Breast epithelium (tissue), 4 donors: ENCODE measurements around the gene RNF34. TPM values are rescaled to one million over a fixed set of nuclear protein-coding genes. Genes with fewer than 3 reads are reported as not detected.

Experiments used
- DNase-seq, 2 donors: peaks; one replicate each; pipeline ENCODE4 v3.0.0-alpha.2; 2019; ENCODE audit warnings: low spot score in 2 of 2
- H3K27ac ChIP-seq, 2 donors: fragments of 200-600 bp; sonication (generic) in 1 of 2; one replicate each; pipeline ENCODE4 v1.5.1; 2016 to 2019; ENCODE audit warnings: mild to moderate bottlenecking in 1 of 2
- H3K27me3 ChIP-seq, 2 donors: fragments of 200-600 bp; sonication (generic) in 1 of 2; one replicate each; pipeline versions ENCODE4 v1.5.1 to v1.6.0; 2017 to 2019; ENCODE audit warnings: control low read depth in 1 of 2, mild to moderate bottlenecking in 1 of 2
- H3K36me3 ChIP-seq: fragments of 200-600 bp; one replicate; pipeline ENCODE4 v1.5.1; 2019
- H3K4me1 ChIP-seq, 2 donors: fragments of 200-600 bp; sonication (generic); one replicate each; pipeline ENCODE4 v1.5.1; 2016 to 2019; ENCODE audit warnings: control low read depth in 1 of 2
- H3K4me3 ChIP-seq, 3 donors: fragments of 200-600 bp; sonication (generic); 1 replicate in 2 of 3; 2 replicates in 1 of 3; pipeline ENCODE4 v1.5.1; 2016 to 2019; ENCODE audit warnings: mild to moderate bottlenecking in 3 of 3, moderate library complexity in 2 of 3
- H3K9me3 ChIP-seq, 2 donors: fragments of 200-600 bp; sonication (generic) in 1 of 2; one replicate each; pipeline ENCODE4 v1.5.1; 2016 to 2019; ENCODE audit warnings: control low read depth in 1 of 2
- POLR2A ChIP-seq: fragments of 450-650 bp; IDR thresholded peaks from one replicate; pipeline ENCODE4 v1.6.1; 2016; ENCODE audit warnings: antibody characterized with exemption, mild to moderate bottlenecking, moderate library complexity
- POLR2AphosphoS5 ChIP-seq, 3 donors: sonication (generic); formaldehyde crosslinking; IDR thresholded peaks; one replicate each; pipeline ENCODE4 v1.6.1; 2017; ENCODE audit warnings: antibody characterized with exemption in 3 of 3
- intact Hi-C: fragments of 100-400 bp; cut with DNase I; formaldehyde crosslinking; loops from one replicate; pipeline ENCODE4 v1.15.1; 2023; ENCODE audit warnings: low total_unique reads
- total RNA-seq, 3 donors: library from RNA; depleted of rRNA; stranded (reverse); fragments of >200 nt; gene quantifications; one replicate each; pipeline ENCODE4 v1.1.0, GENCODE V29; 2016
- TF ChIP-seq, protein P1 (sequence below), 3 donors: fragments of 450-650 bp; IDR thresholded peaks; one replicate each; pipeline ENCODE4 v1.5.1; 2016 to 2017; ENCODE audit warnings: antibody characterized with exemption in 3 of 3, mild to moderate bottlenecking in 3 of 3, moderate library complexity in 3 of 3

Gene RNF34, protein sequence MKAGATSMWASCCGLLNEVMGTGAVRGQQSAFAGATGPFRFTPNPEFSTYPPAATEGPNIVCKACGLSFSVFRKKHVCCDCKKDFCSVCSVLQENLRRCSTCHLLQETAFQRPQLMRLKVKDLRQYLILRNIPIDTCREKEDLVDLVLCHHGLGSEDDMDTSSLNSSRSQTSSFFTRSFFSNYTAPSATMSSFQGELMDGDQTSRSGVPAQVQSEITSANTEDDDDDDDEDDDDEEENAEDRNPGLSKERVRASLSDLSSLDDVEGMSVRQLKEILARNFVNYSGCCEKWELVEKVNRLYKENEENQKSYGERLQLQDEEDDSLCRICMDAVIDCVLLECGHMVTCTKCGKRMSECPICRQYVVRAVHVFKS
- 10 to 100 TPM; 32.4 to 47.3 (median 45.1) TPM for total RNA-seq

GRCh38 chr12:121399391-121400331 lies at the start of gene RNF34:
RNF34 (plus strand) TSS chr12:121400118; CDS start chr12:121400213, 95 bp downstream.
- H3K27ac ChIP-seq = peak within 1 kb of the TSS; percentile 95 to 97

DNA sequence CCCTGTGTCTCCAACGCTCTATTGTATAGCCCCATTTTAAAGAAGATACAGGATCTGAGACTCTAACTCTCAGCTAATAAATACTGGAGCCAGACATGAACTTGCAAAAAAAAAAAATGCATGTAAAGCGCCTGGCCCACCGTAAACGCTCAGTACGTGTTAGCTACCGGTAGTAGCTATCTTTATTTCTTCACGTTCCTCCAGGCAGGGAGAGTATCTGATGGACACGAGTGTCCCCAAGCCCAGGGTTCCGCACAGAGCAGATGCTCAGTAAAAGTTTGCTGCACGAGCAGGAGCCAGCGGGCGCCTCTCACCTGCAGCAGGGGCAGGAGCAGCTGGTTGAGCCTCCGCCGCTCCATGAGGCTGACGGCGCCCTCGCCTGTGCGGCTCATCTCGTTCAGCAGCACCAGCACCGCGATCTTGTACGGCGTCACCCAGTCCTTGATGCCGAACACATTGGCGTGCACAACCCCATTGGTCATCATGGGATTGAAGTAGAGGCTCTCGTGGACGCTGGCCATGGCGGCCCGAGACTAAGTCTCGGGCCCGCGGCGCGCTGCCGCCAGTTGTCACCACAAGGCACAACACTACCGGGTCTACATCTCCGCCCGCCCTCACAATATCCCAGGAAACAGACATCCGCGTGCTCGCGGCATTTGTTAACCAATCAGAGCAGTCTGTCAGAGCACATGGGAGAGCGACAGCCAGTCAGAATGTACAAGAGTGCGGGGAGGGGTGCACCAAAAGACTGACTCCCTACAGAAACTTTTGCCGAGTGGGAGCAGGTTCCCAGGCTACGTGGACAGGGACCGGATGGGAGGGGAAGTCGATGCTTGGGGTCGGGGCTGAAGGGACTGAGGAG lies 47.9 kb upstream of the RNF34 start, which contains the start of gene ANAPC5:
Gene ANAPC5, minus strand, starts transcription at position 592 of the 862 bp plus-strand sequence. Its CDS starts 71 bp downstream, at position 521.
- Histone ChIP-seq H3K4me3 (peak within 1 kb of the TSS; percentile 67 to 91 (median 88)), H3K9me3 (no peaks in the 10 kb centered on the region), H3K4me1 (no peaks in the 10 kb centered on the region), H3K27me3 (no peaks in the 10 kb centered on the region), H3K36me3 (no peaks in the 10 kb centered on the region), H3K27ac (peak within 1 kb of the TSS; percentile 78 to 89)
- intact Hi-C loops = no loop called here
- DNase-seq = peak; percentile 93 to 97
- peak; percentile 45 to 85 (median 66) for TF ChIP-seq POLR2AphosphoS5 (IDR thresholded peaks at IDR 0.05)
- TF ChIP-seq, protein P1, sequence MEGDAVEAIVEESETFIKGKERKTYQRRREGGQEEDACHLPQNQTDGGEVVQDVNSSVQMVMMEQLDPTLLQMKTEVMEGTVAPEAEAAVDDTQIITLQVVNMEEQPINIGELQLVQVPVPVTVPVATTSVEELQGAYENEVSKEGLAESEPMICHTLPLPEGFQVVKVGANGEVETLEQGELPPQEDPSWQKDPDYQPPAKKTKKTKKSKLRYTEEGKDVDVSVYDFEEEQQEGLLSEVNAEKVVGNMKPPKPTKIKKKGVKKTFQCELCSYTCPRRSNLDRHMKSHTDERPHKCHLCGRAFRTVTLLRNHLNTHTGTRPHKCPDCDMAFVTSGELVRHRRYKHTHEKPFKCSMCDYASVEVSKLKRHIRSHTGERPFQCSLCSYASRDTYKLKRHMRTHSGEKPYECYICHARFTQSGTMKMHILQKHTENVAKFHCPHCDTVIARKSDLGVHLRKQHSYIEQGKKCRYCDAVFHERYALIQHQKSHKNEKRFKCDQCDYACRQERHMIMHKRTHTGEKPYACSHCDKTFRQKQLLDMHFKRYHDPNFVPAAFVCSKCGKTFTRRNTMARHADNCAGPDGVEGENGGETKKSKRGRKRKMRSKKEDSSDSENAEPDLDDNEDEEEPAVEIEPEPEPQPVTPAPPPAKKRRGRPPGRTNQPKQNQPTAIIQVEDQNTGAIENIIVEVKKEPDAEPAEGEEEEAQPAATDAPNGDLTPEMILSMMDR (IDR thresholded peaks at IDR 0.05) = peak in 1 of 3 donors; percentile 25
- peak; percentile 37 for TF ChIP-seq POLR2A

More at GRCh38 chr12:121399391-121400331, at the start of gene RNF34:
- no peaks in the 10 kb centered on the region for H3K9me3 ChIP-seq
- TF ChIP-seq POLR2AphosphoS5 (IDR thresholded peaks at IDR 0.05) (peak; percentile 78 to 96 (median 89)), POLR2A (peak; percentile 89)
- TF ChIP-seq, protein P1 (IDR thresholded peaks at IDR 0.05) = no peak
- peak; percentile 97 to 98 for DNase-seq
- H3K4me1 ChIP-seq = no peaks in the 10 kb centered on the region
- H3K27me3 ChIP-seq = no peaks in the 10 kb centered on the region
- intact Hi-C loops = no loop called here
- H3K4me3 ChIP-seq = peak within 1 kb of the TSS; percentile 93 to 98 (median 93)
- no peaks in the 10 kb centered on the region for H3K36me3 ChIP-seq

DNA sequence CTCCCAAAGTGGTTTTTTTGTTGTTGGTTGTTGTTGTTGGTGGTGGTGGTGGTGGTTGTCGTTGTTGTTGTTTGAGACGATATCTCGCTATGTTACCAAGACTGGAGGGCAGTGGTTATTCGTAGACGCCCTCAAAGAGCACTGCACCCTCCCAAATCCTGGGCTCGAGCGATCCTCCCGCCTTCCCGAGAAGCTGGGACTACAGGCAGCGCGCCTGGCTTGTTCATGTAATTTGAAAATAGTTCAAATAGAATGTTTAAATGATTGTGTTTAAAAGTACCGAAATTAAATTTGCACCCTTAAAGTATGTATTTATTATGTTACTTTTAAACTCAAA lies 47.3 kb upstream of the RNF34 start:
- no peaks in the 10 kb centered on the region for H3K4me1 ChIP-seq
- peak overlapping the region; percentile 78 to 89 for H3K27ac ChIP-seq
- H3K36me3 ChIP-seq = no peaks in the 10 kb centered on the region
- peak in 1 of 2 donors; percentile 55 for DNase-seq
- H3K27me3 ChIP-seq = no peaks in the 10 kb centered on the region
- H3K4me3 ChIP-seq = peak overlapping the region; percentile 67 to 91 (median 88)
- no peaks in the 10 kb centered on the region for H3K9me3 ChIP-seq
- intact Hi-C loops = no loop called here
- no peak for TF ChIP-seq POLR2AphosphoS5 (IDR thresholded peaks at IDR 0.05)
- TF ChIP-seq POLR2A = no peak
- TF ChIP-seq, protein P1 (IDR thresholded peaks at IDR 0.05) = no peak

DNA sequence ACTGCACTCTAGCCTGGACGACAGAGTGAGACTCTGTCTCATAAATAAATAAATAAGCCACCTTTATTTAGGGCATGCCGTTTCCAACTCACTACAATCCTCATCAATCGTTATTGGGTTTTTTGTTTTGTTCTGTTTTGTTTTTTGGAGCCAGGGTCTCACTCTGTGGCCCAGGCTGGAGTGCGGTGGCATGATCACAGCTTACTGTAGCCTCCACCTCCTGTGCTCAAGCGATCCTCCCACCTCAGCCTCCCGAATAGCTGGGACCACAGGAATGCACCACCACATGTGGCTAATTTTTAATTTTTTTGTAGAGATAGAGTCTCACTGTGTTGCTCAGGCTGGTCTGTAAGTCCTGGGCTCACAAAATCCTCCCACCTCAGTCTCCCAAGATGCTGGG lies 44.1 kb upstream of the RNF34 start:
- no peak overlapping the region for H3K4me3 ChIP-seq
- DNase-seq = no peak
- no peak overlapping the region for H3K27ac ChIP-seq
- no peaks in the 10 kb centered on the region for H3K9me3 ChIP-seq
- intact Hi-C loops = no loop called here
- H3K36me3 ChIP-seq = no peaks in the 10 kb centered on the region
- H3K27me3 ChIP-seq = no peaks in the 10 kb centered on the region
- no peaks in the 10 kb centered on the region for H3K4me1 ChIP-seq
- TF ChIP-seq, protein P1 (IDR thresholded peaks at IDR 0.05) = no peak
- no peak for TF ChIP-seq POLR2A
- TF ChIP-seq POLR2AphosphoS5 (IDR thresholded peaks at IDR 0.05) = no peak
